ENCODE results near the gene CHAF1B.

DNA sequence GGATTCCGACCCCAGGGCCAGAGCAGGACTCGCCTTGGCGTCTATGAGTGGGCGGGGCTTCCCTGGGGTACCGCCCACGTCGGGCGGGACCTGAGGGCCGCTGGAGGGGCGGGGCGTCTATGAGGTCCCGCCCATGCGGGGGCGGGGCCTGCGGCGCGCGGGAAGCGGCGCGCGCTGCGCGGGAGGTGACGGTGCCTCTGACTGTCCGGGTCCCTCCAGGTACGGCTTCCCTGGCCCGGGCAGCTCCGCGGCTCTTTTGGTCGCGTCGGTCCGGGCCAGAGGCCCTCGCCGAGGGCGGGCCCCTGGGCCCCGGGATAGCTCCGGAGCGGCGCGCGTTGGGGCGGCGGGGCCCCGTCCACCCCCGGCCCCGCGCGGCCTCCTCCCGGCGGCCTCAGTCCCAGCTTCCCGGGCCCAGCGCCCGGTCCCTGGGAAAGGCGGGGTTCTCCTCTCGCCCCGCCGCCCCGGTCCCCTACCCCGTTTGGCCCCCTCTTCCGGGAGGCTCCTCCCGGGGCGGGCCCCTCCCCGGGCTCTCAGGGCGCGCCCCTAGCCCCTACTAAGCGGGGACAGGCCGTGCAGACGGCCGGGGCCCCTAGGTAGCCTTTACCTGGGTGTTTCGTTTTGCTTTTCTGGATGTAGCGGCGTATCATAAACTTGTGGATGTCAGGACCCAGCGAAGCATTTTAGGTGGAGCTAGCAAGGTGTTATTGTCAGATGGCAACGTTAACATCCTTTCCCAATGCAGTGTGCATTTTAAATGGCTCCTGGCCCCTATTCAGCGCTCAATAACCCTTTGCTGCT, at the start of gene CHAF1B:
- peak; percentile 55 for TF ChIP-seq POLR2A (IDR thresholded peaks at IDR 0.05; ENCODE audit: low read depth, low read length)
- peak; percentile 78 for TF ChIP-seq POLR2AphosphoS5 (IDR thresholded peaks at IDR 0.05; ENCODE audit: low read depth, low read length)
- no peak for TF ChIP-seq SPI1 (IDR thresholded peaks at IDR 0.05; ENCODE audit: low read depth, low read length)

All from GM12891 (cell line).